GM12878 (cell line): ENCODE data around the gene ESPNL. TPM values are rescaled to one million over a fixed set of nuclear protein-coding genes. Genes with fewer than 3 reads are reported as not detected.

Source experiments
- ATAC-seq: fragments of 200-7000 bp; cut with Tn5 transposase; 3 replicates; pipeline ENCODE4 v1.9.1; 2020; ENCODE audit warnings: mild to moderate bottlenecking, moderate library complexity
- BruUV-seq: library from RNA; stranded (reverse); fragments of 400-500 nt; replicated peaks from 2 replicates; lab custom pipeline; 2021; lab: Mats Ljungman, UMichigan
- CTCF ChIA-PET: fragments of 300-600 bp; sonication (Branson Sonifier 250); formaldehyde crosslinking; extraction: SDS; loops from one replicate; lab custom pipeline; 2021; ENCODE audit warnings: inconsistent platforms; lab: Yijun Ruan, JAX
- POLR2A ChIA-PET: fragments of 350-600 bp; formaldehyde crosslinking; extraction: SDS; loops from one replicate; lab custom pipeline; 2021; ENCODE audit warnings: inconsistent platforms; lab: Charles Lee
- RAD21 ChIA-PET: fragments of 300-600 bp; sonication (Branson Sonifier 250); formaldehyde crosslinking; loops from one replicate; lab custom pipeline; 2023; ENCODE audit warnings: antibody characterized with exemption; ENCODE audit not compliant: unreplicated experiment; lab: Charles Lee
- SMC1A ChIA-PET: fragments of 300-600 bp; sonication (Branson Sonifier 250); formaldehyde crosslinking; loops from one replicate; lab custom pipeline; 2023; ENCODE audit not compliant: unreplicated experiment, uncharacterized antibody; lab: Charles Lee
- DNase-seq: peaks from one replicate; pipeline ENCODE4 v3.0.0-alpha.2; 2011; ENCODE audit warnings: low read depth, low spot score
- FAIRE-seq: peaks from 3 replicates; lab custom pipeline; 2011; peaks lifted over from hg19 to GRCh38; lab: Jason Lieb, UNC
- H2AFZ ChIP-seq: 2 replicates; pipeline ENCODE4 v1.6.0; 2011; ENCODE audit warnings: low read depth, low read length, control low read depth; ENCODE audit not compliant: control insufficient read depth
- H3K27ac ChIP-seq: 2 replicates; pipeline ENCODE4 v1.5.1; 2011; ENCODE audit warnings: control low read depth; ENCODE audit not compliant: control insufficient read depth, insufficient read depth
- H3K27me3 ChIP-seq, 2 experiments: replicated peaks in 1 of 2; 2 replicates each; pipeline versions ENCODE4 v1.6.0 to v1.6.1; 2011; ENCODE audit warnings: low read length in 1 of 2; ENCODE audit not compliant: control insufficient read depth in 2 of 2, insufficient read depth in 2 of 2
- H3K36me3 ChIP-seq, 2 experiments: 2 replicates each; pipeline ENCODE4 v1.5.1; 2011; ENCODE audit warnings: low read length in 1 of 2; ENCODE audit not compliant: control insufficient read depth in 2 of 2, insufficient read depth in 2 of 2
- H3K4me1 ChIP-seq: 2 replicates; pipeline ENCODE4 v1.6.1; 2011; ENCODE audit warnings: mild to moderate bottlenecking, low read length, moderate library complexity, mixed read lengths; ENCODE audit not compliant: control insufficient read depth, insufficient read depth
- H3K4me2 ChIP-seq: 2 replicates; pipeline ENCODE4 v1.6.0; 2011; ENCODE audit warnings: control low read depth; ENCODE audit not compliant: control insufficient read depth, insufficient read depth
- H3K4me3 ChIP-seq: fragments of 200-600 bp; sonication (generic); 2 replicates; pipeline ENCODE4 v1.5.1; 2016
- H3K79me2 ChIP-seq: 2 replicates; pipeline ENCODE4 v1.6.0; 2011; ENCODE audit warnings: low read length; ENCODE audit not compliant: control insufficient read depth, insufficient read depth
- H3K9ac ChIP-seq: 2 replicates; pipeline ENCODE4 v1.8.0; 2011; ENCODE audit warnings: low read length, control low read depth, mixed read lengths; ENCODE audit not compliant: control insufficient read depth, insufficient read depth
- H3K9me3 ChIP-seq: replicated peaks from 3 replicates; pipeline ENCODE4 v1.5.1; 2011; ENCODE audit warnings: mild to moderate bottlenecking, low read length; ENCODE audit not compliant: control insufficient read depth, insufficient read depth
- H4K20me1 ChIP-seq: 2 replicates; pipeline ENCODE4 v1.6.0; 2011; ENCODE audit not compliant: control insufficient read depth, insufficient read depth
- ZNF592 ChIP-seq: fragments of 450-650 bp; IDR thresholded peaks from 2 replicates; pipeline ENCODE4 v1.6.1; 2017; ENCODE audit warnings: mild to moderate bottlenecking, moderate library complexity
- WGBS: methylation state at CpG from one replicate; pipeline ENCODE4 v1.1.6; 2016; ENCODE audit warnings: low lambda C conversion rate; ENCODE audit not compliant: insufficient replicate concordance, insufficient coverage; ENCODE audit errors: missing lambda C conversion rate; 5-methylcytosine and 5-hydroxymethylcytosine counted together
- in situ Hi-C: fragments of 300-500 bp; cut with MboI; formaldehyde crosslinking; loops from 9 replicates; pipeline ENCODE4 v1.14.3; 2018; ENCODE audit warnings: mixed read lengths
- intact Hi-C: fragments of 100-400 bp; cut with micrococcal nuclease; formaldehyde crosslinking; loops from one replicate; pipeline ENCODE4 v1.14.2; 2022; ENCODE audit not compliant: unreplicated experiment
- polyA plus RNA-seq, 11 experiments: library from polyadenylated mRNA; depleted of rRNA in 4 of 11; unstranded in 6 of 11; stranded (reverse) in 5 of 11; fragments of >200 nt; fragmentation: Nextera tagmentation in 4 of 11; fragmentation: Illumina TruSeq in 1 of 11; extraction: Ambion mirVana in 4 of 11; extraction: Trizol in 1 of 11; gene quantifications; 1 replicate in 1 of 11; 2 replicates in 10 of 11; pipeline versions ENCODE4 v1.2.1 to v1.2.3, GENCODE V29; 2011 to 2016; ENCODE audit warnings: inconsistent platforms in 2 of 11, missing spikeins in 2 of 11, low read depth in 1 of 11
- total RNA-seq, 4 experiments: library from RNA; depleted of rRNA in 3 of 4; stranded (reverse); fragments of >200 nt in 3 of 4; fragmentation: Illumina TruSeq in 1 of 4; extraction: Trizol in 1 of 4; gene quantifications; 2 replicates each; pipeline versions ENCODE4 v1.2.1 to v1.2.3, GENCODE V29; 2013 to 2021

Gene ESPNL
- total and polyA plus RNA-seq, 10 of the 15 experiments (the other 5 are each of a cell fraction or from before 2014, with no cell fraction given) = 0.05 to 0.94 (median 0.36) TPM; not detected in 3

DNA sequence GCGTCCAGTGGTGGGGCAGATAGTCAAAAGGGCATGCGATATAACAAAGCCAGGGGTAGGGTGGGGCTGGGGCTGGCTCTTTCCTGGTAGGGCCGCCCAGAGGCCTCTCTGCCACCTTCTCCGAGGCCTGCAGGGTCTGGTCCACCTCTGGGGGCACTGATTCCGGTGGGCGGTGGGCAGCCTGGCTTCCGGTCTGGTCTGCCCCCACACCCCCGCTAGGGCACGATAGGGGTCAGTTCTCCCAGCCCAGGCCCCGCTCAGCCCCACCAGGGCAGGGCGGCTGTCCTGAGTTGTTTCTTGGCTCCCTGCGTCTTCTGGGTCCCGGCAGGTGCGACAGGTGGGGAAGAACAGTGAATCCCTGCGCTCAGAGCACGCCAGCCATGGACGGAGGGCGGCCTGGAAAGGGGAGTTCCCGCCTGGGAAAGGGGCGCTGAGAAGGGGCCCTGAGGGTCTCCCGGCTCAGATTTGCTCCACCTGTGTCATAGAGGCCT, 57.9 kb downstream of the ESPNL start:
- Histone ChIP-seq H3K4me3 (no peak overlapping the region), H3K36me3 (no peaks in the 10 kb centered on the region), H3K9ac (no peak overlapping the region), H4K20me1 (no peaks in the 10 kb centered on the region), H3K79me2 (no peaks in the 10 kb centered on the region), H3K27ac (no peak overlapping the region), H3K4me2 (no peak overlapping the region), H3K4me1 (peaks cover 6% of the 10 kb centered on the region; the same call in 1 of the 2 replicates), H3K27me3 (peaks cover 3 to 8% of the 10 kb centered on the region in 2 experiments; a peak in 3 of 4 replicates), H2AFZ (no peak overlapping the region), H3K9me3 (no peaks in the 10 kb centered on the region)
- FAIRE-seq (no peak), DNase-seq (no peak), ATAC-seq (no peak)
- TF ChIP-seq ZNF592 = no peak
- ChIA-PET RAD21 (no interaction called here), POLR2A (no interaction called here), SMC1A (no interaction called here), CTCF (no interaction called here)
- intact Hi-C loops = no loop called here
- 70% methylated on average over 21 of the region's 21 CpGs for WGBS
- no TSS peak for BruUV-seq
- in situ Hi-C loops = no loop called here
